Lung (tissue), 12 donors: ENCODE results near the gene TRIOBP. TPM values are rescaled to one million over a fixed set of nuclear protein-coding genes. Genes with fewer than 3 reads are reported as not detected.

Source experiments
- ATAC-seq: fragments of 200-7000 bp; cut with Tn5 transposase; one replicate; pipeline ENCODE4 v1.9.1; 2020; ENCODE audit warnings: moderate number of reproducible peaks; ENCODE audit not compliant: insufficient read depth, low FRiP score
- DNase-seq, 3 donors: peaks; one replicate each; pipeline ENCODE4 v3.0.0-alpha.2; 2013 to 2017
- H3K27ac ChIP-seq, 2 donors: one replicate each; pipeline ENCODE4 v1.5.1; 2013; ENCODE audit warnings: mild to moderate bottlenecking in 2 of 2, moderate library complexity in 2 of 2, control low read depth in 1 of 2, inconsistent platforms in 1 of 2, low read depth in 1 of 2, low read length in 1 of 2
- H3K27me3 ChIP-seq, 3 donors: one replicate each; pipeline ENCODE4 v1.5.1; 2013; ENCODE audit warnings: low read length in 2 of 3; ENCODE audit not compliant: control insufficient read depth in 3 of 3, insufficient read depth in 3 of 3
- H3K36me3 ChIP-seq, 4 donors: one replicate each; pipeline ENCODE4 v1.5.1; 2013; ENCODE audit warnings: low read length in 4 of 4, mild to moderate bottlenecking in 1 of 4, moderate library complexity in 1 of 4; ENCODE audit not compliant: control insufficient read depth in 4 of 4, insufficient read depth in 4 of 4
- H3K4me1 ChIP-seq, 5 donors: one replicate each; pipeline ENCODE4 v1.5.1; 2013; ENCODE audit warnings: low read length in 5 of 5, mild to moderate bottlenecking in 2 of 5, moderate library complexity in 1 of 5; ENCODE audit not compliant: control insufficient read depth in 5 of 5, insufficient read depth in 5 of 5
- H3K4me3 ChIP-seq: one replicate; pipeline ENCODE4 v1.5.1; 2013; ENCODE audit warnings: mild to moderate bottlenecking, control low read depth, moderate library complexity
- H3K9ac ChIP-seq, 2 donors: one replicate each; pipeline ENCODE4 v1.5.1; 2013; ENCODE audit warnings: low read length in 2 of 2, control low read depth in 1 of 2; ENCODE audit not compliant: insufficient read depth in 1 of 2
- H3K9me3 ChIP-seq, 4 donors: one replicate each; pipeline ENCODE4 v1.5.1; 2013; ENCODE audit warnings: low read length in 3 of 4, mild to moderate bottlenecking in 1 of 4, moderate library complexity in 1 of 4; ENCODE audit not compliant: control insufficient read depth in 4 of 4, insufficient read depth in 3 of 4
- WGBS, 2 donors: extraction: QIAGEN DNeasy Blood & Tissue Kit; methylation state at CpG; one replicate each; pipeline ENCODE4 v1.1.7; 2013; 5-methylcytosine and 5-hydroxymethylcytosine counted together
- polyA plus RNA-seq, 2 donors: library from polyadenylated mRNA; stranded (reverse); fragments of 200-250 nt; gene quantifications; one replicate each; pipeline ENCODE4 v1.2.1, GENCODE V29; 2013
- total RNA-seq, 2 donors: library from RNA; depleted of rRNA in 1 of 2; stranded (reverse); fragments of >200 nt in 1 of 2; gene quantifications; one replicate each; pipeline ENCODE4 v1.2.1, GENCODE V29; 2014 to 2021
- TF ChIP-seq, protein P1 (sequence below): IDR thresholded peaks from 2 replicates; pipeline ENCODE4 v1.5.1; 2012; ENCODE audit warnings: mild to moderate bottlenecking; ENCODE audit errors: control extremely low read depth, extremely low read depth
- donor health status: control.
- donor health status: control.
- donor health status: Bipolar disorder and iron deficiency.
- donor health status: healthy.
- donor health status: DM: yes; HTN: yes; CAD: no.

The TRIOBP gene
- total and polyA plus RNA-seq, 4 donors, result 37.1 to 105 (median 85.0) TPM

DNA sequence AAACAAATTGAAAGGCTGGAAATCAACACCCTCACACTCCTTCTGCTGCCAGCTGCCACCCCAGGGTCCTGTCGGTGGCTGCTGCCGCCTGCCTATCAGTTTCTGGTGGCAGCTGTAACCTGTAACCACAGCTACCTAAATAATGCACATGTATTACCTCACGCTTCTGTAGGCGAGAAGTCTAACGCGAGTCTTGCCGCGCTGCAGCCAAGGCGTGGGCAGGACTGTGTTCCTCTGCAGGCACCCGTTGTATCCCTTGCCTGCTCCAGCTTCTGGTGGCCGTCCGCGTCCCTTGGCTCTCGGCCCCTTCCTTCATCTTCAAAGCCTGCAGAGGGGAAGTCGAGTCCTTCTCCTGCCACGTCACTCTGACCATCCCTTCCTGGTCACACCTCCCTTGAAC, 66.8 kb downstream of the TRIOBP start:
- WGBS, 2 donors, result 91 to 93% methylated on average over 16 of the region's 16 CpGs
- Histone ChIP-seq H3K4me3 (no peak overlapping the region), H3K9me3 (no peaks in the 10 kb centered on the region), H3K4me1 (no peaks in the 10 kb centered on the region), H3K27me3 (no peaks in the 10 kb centered on the region), H3K9ac (no peak overlapping the region), H3K36me3 (peaks cover 15 to 54% (median 36%) of the 10 kb centered on the region in 4 donors), H3K27ac (no peak overlapping the region)
- TF ChIP-seq, protein P1, sequence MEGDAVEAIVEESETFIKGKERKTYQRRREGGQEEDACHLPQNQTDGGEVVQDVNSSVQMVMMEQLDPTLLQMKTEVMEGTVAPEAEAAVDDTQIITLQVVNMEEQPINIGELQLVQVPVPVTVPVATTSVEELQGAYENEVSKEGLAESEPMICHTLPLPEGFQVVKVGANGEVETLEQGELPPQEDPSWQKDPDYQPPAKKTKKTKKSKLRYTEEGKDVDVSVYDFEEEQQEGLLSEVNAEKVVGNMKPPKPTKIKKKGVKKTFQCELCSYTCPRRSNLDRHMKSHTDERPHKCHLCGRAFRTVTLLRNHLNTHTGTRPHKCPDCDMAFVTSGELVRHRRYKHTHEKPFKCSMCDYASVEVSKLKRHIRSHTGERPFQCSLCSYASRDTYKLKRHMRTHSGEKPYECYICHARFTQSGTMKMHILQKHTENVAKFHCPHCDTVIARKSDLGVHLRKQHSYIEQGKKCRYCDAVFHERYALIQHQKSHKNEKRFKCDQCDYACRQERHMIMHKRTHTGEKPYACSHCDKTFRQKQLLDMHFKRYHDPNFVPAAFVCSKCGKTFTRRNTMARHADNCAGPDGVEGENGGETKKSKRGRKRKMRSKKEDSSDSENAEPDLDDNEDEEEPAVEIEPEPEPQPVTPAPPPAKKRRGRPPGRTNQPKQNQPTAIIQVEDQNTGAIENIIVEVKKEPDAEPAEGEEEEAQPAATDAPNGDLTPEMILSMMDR, result no peak
- DNase-seq (no peak), ATAC-seq (no peak)

DNA sequence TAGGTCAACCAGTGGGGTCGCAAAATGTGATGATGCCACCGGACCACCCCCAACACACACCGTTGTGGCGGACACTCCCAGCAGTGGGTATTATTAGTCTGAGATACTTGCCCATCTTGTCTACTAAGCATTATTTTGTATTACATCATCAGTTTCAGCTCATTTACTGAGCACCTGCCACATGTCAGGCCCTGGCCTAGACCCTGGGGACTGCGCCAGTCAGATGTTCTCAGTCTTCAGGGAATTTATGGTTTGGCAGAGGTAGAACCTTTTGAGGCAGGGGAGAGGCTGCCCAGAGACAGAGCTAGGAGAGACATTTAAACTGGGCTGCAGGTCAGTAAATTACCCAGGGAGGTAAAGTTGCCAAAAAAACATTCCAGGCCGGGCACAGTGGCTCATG, 67.8 kb downstream of the TRIOBP start:
- no peak for ATAC-seq
- WGBS, 2 donors, result 88 to 94% methylated on average over 6 of the region's 6 CpGs
- Histone ChIP-seq H3K4me3 (no peak overlapping the region), H3K9me3 (no peaks in the 10 kb centered on the region), H3K9ac (no peak overlapping the region), H3K27me3 (no peaks in the 10 kb centered on the region), H3K27ac (no peak overlapping the region), H3K4me1 (no peaks in the 10 kb centered on the region), H3K36me3 (peaks cover 18 to 52% (median 35%) of the 10 kb centered on the region in 4 donors)
- no peak for DNase-seq
- TF ChIP-seq, protein P1, result no peak

DNA sequence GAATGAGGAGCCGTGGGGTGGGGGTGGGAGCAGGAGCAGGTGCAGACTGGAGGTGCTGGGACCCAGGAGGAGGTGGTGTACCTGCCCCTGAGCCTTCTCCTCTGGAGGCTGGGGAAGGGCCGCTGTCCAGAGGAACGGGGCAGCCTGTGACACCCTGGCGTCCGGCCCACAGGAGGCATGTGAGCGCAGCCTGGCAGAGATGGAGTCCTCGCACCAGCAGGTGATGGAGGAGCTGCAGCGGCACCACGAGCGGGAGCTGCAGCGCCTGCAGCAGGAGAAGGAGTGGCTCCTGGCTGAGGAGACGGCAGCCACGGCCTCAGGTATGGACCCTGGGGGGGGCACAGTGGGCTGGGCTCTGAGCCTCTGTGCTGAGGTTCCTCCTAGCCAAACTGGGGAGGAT, 68.7 kb downstream of the TRIOBP start:
- ATAC-seq (no peak), DNase-seq (no peak)
- no peaks in the 10 kb centered on the region for H3K4me1 ChIP-seq
- no peak overlapping the region for H3K4me3 ChIP-seq
- H3K27me3 ChIP-seq, result no peaks in the 10 kb centered on the region
- H3K27ac ChIP-seq, result no peak overlapping the region
- peaks cover 18 to 52% (median 32%) of the 10 kb centered on the region in 4 donors for H3K36me3 ChIP-seq
- no peaks in the 10 kb centered on the region for H3K9me3 ChIP-seq
- WGBS, 2 donors, result 93 to 97% methylated on average over 13 of the region's 13 CpGs
- TF ChIP-seq, protein P1, result no peak
- H3K9ac ChIP-seq, result no peak overlapping the region

DNA sequence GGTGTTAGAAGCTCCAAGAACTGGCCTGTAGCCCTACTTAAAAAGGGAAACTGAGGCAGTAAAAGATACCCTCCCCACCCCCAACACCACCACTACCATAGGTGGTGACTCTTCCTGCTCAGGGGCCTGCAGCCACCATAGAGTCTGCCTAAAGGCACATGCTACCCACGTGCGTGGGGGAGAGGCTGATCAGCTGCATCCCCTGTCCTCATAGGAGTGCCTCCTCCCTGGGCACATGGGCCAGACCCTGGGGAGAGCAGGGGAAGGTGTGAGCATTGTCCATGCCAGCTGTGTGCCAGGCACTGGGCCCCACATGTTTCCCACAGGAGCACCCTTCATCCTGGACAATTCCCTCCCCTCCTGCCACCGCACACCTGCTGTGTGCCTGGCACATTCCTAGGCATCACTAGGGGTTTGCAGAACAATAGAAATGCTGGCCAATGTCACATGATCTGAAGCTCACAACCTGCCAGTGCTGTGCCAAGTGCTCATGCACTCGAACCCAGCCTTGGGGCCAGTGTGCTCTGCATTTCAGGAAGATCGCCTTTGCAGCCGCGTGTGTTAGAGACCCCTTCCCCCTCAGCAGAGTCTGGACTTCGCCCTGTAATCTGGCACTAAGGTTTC, 69.2 kb downstream of the TRIOBP start:
- ATAC-seq, result no peak
- TF ChIP-seq, protein P1, result no peak
- Histone ChIP-seq H3K9me3 (no peaks in the 10 kb centered on the region), H3K9ac (no peak overlapping the region), H3K36me3 (peaks cover 21 to 51% (median 32%) of the 10 kb centered on the region in 4 donors), H3K27ac (no peak overlapping the region), H3K4me1 (no peaks in the 10 kb centered on the region), H3K4me3 (no peak overlapping the region), H3K27me3 (no peaks in the 10 kb centered on the region)
- 88 to 93% methylated on average over 8 of the region's 8 CpGs for WGBS, 2 donors
- DNase-seq, result no peak
